HEK293 (cell line): ENCODE data around the gene C1orf74.

ENCODE experiments used
- CTCF ChIA-PET: fragments of 350-600 bp; formaldehyde crosslinking; extraction: SDS; loops from one replicate; lab custom pipeline; 2021; ENCODE audit warnings: antibody characterized with exemption; lab: Yijun Ruan, JAX
- POLR2A ChIA-PET: fragments of 300-600 bp; formaldehyde crosslinking; extraction: SDS; loops from one replicate; lab custom pipeline; 2020; ENCODE audit warnings: antibody characterized with exemption, inconsistent platforms; lab: Yijun Ruan, JAX
- H3K27ac ChIP-seq: fragments of 200-500 bp; sonication (Bioruptor generic); 2 replicates; pipeline ENCODE4 v1.5.1; 2014; ENCODE audit warnings: low read depth, low read length, control low read depth, inconsistent platforms; ENCODE audit errors: extremely low read depth
- H3K36me3 ChIP-seq, 2 experiments: fragments of 200-500 bp in 1 of 2; sonication (Bioruptor generic) in 1 of 2; 1 replicate in 1 of 2; 2 replicates in 1 of 2; pipeline ENCODE4 v1.5.1; 2014 to 2017; ENCODE audit warnings: inconsistent platforms in 2 of 2, low read length in 2 of 2; ENCODE audit not compliant: control insufficient read depth in 2 of 2, insufficient read depth in 1 of 2
- H3K4me1 ChIP-seq: fragments of 200-500 bp; sonication (Bioruptor generic); 2 replicates; pipeline ENCODE4 v1.5.1; 2014; ENCODE audit warnings: mild to moderate bottlenecking, low read length, inconsistent platforms; ENCODE audit not compliant: control insufficient read depth, insufficient read depth
- H3K4me3 ChIP-seq: 2 replicates; pipeline ENCODE4 v1.5.1; 2011; ENCODE audit warnings: low read depth, mild to moderate bottlenecking, control low read depth, low read length, moderate library complexity
- H3K9me3 ChIP-seq: fragments of 200-500 bp; sonication (Bioruptor generic); 2 replicates; pipeline ENCODE4 v1.5.1; 2014; ENCODE audit warnings: low read depth, low read length, inconsistent platforms; ENCODE audit not compliant: control insufficient read depth, insufficient read depth
- HOXA7 ChIP-seq: sonication (generic); formaldehyde crosslinking; IDR thresholded peaks from 2 replicates; pipeline ENCODE4 v1.8.1; 2022; ENCODE audit warnings: missing genetic modification reagents, borderline replicate concordance
- KLF9 ChIP-seq: fragments of 450-650 bp; formaldehyde crosslinking; IDR thresholded peaks from 2 replicates; pipeline ENCODE4 v1.5.1; 2016; ENCODE audit warnings: missing biosample characterization, missing genetic modification characterization, low read depth
- MZF1 ChIP-seq: fragments of 450-650 bp; formaldehyde crosslinking; IDR thresholded peaks from 2 replicates; pipeline ENCODE4 v1.5.1; 2017; ENCODE audit warnings: missing biosample characterization, missing genetic modification characterization, borderline replicate concordance
- REPIN1 ChIP-seq: fragments of 450-650 bp; formaldehyde crosslinking; IDR thresholded peaks from 2 replicates; pipeline ENCODE4 v1.5.1; 2017; ENCODE audit warnings: missing biosample characterization, missing genetic modification characterization, low read depth
- SETDB1 ChIP-seq: IDR thresholded peaks from one replicate; pipeline ENCODE4 v1.6.1; 2017; ENCODE audit warnings: mild to moderate bottlenecking, low read length, moderate library complexity, mixed read lengths; ENCODE audit not compliant: insufficient read length
- SP7 ChIP-seq: fragments of 450-650 bp; formaldehyde crosslinking; IDR thresholded peaks from 2 replicates; pipeline ENCODE4 v1.5.1; 2016; ENCODE audit warnings: missing biosample characterization, missing genetic modification characterization
- ZBTB1 ChIP-seq: fragments of 450-650 bp; formaldehyde crosslinking; IDR thresholded peaks from 2 replicates; pipeline ENCODE4 v1.5.1; 2016; ENCODE audit warnings: missing biosample characterization, missing genetic modification characterization
- ZBTB20 ChIP-seq: fragments of 450-650 bp; formaldehyde crosslinking; IDR thresholded peaks from 2 replicates; pipeline ENCODE4 v1.5.1; 2016; ENCODE audit warnings: missing biosample characterization, missing genetic modification characterization
- ZFP41 ChIP-seq: fragments of 450-650 bp; formaldehyde crosslinking; IDR thresholded peaks from 2 replicates; pipeline ENCODE4 v1.5.1; 2016; ENCODE audit warnings: missing biosample characterization, missing genetic modification characterization, borderline replicate concordance
- ZNF146 ChIP-seq: fragments of 450-650 bp; formaldehyde crosslinking; IDR thresholded peaks from 2 replicates; pipeline ENCODE4 v1.5.1; 2016; ENCODE audit warnings: missing biosample characterization, missing genetic modification characterization
- ZNF24 ChIP-seq: fragments of 450-650 bp; formaldehyde crosslinking; IDR thresholded peaks from 2 replicates; pipeline ENCODE4 v1.5.1; 2016; ENCODE audit warnings: missing biosample characterization, missing genetic modification characterization
- ZNF394 ChIP-seq: fragments of 450-650 bp; formaldehyde crosslinking; IDR thresholded peaks from 2 replicates; pipeline ENCODE4 v1.5.1; 2016; ENCODE audit warnings: missing biosample characterization, missing genetic modification characterization, mild to moderate bottlenecking, moderate library complexity, borderline replicate concordance
- ZNF530 ChIP-seq: fragments of 450-650 bp; formaldehyde crosslinking; IDR thresholded peaks from 2 replicates; pipeline ENCODE4 v1.5.1; 2016; ENCODE audit warnings: low read depth, missing biosample characterization, missing genetic modification characterization
- ZNF571 ChIP-seq: fragments of 450-650 bp; formaldehyde crosslinking; IDR thresholded peaks from 2 replicates; pipeline ENCODE4 v1.5.0; 2017; ENCODE audit warnings: missing biosample characterization, missing genetic modification characterization
- ZNF600 ChIP-seq: fragments of 450-650 bp; formaldehyde crosslinking; IDR thresholded peaks from 2 replicates; pipeline ENCODE4 v1.5.1; 2016; ENCODE audit warnings: missing biosample characterization, missing genetic modification characterization
- ZNF623 ChIP-seq: fragments of 450-650 bp; formaldehyde crosslinking; IDR thresholded peaks from 2 replicates; pipeline ENCODE4 v1.5.1; 2016; ENCODE audit warnings: missing biosample characterization, missing genetic modification characterization
- ZNF837 ChIP-seq: fragments of 450-650 bp; formaldehyde crosslinking; IDR thresholded peaks from 2 replicates; pipeline ENCODE4 v1.5.1; 2016; ENCODE audit warnings: missing biosample characterization, missing genetic modification characterization
- ZSCAN23 ChIP-seq: fragments of 450-650 bp; formaldehyde crosslinking; IDR thresholded peaks from 2 replicates; pipeline ENCODE4 v1.5.1; 2016; ENCODE audit warnings: missing biosample characterization, missing genetic modification characterization
- ZXDB ChIP-seq: fragments of 450-650 bp; formaldehyde crosslinking; IDR thresholded peaks from 2 replicates; pipeline ENCODE4 v1.5.1; 2016; ENCODE audit warnings: missing biosample characterization, missing genetic modification characterization
- TF ChIP-seq, protein P1 (sequence below): fragments of 450-650 bp; formaldehyde crosslinking; IDR thresholded peaks from 2 replicates; pipeline ENCODE4 v1.5.1; 2017; ENCODE audit warnings: missing biosample characterization, missing genetic modification characterization
- TF ChIP-seq, protein P2 (sequence below): fragments of 450-650 bp; formaldehyde crosslinking; IDR thresholded peaks from 2 replicates; pipeline ENCODE4 v1.5.1; 2016; ENCODE audit warnings: missing biosample characterization, missing genetic modification characterization
- TF ChIP-seq, protein P3 (sequence below): fragments of 450-650 bp; formaldehyde crosslinking; IDR thresholded peaks from 2 replicates; pipeline ENCODE4 v1.5.1; 2016; ENCODE audit warnings: missing biosample characterization, missing genetic modification characterization

The C1orf74 gene

DNA sequence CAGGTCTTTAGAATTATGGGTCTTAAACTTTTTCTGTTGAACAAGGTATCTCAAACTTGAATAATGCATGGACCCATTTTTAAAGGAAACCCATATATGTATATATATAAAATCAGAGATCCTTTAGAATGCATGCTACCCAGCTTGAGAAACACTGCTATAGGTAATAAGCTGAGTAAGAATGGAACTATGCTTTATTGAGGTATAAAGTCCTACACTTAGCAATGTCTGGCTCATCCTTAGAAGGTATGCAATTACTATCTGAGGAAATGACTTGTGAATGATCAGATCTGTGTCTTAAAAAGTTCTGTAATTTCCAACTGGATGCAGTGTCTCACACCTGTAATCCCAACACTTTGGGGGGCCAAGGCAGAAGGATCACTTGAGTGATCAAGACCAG, 17.3 kb downstream of the C1orf74 start:
- POLR2A ChIA-PET = interaction anchor here (0.6 to 1.8 kb wide), 2 partner anchors 17 to 487 kb away, joined by 4 to 8 read pairs; partner anchors contain the start of gene C1orf74
- no peak overlapping the region for H3K4me3 ChIP-seq
- no peaks in the 10 kb centered on the region for H3K4me1 ChIP-seq
- H3K36me3 ChIP-seq = no peaks in the 10 kb centered on the region
- TF ChIP-seq, protein P1, sequence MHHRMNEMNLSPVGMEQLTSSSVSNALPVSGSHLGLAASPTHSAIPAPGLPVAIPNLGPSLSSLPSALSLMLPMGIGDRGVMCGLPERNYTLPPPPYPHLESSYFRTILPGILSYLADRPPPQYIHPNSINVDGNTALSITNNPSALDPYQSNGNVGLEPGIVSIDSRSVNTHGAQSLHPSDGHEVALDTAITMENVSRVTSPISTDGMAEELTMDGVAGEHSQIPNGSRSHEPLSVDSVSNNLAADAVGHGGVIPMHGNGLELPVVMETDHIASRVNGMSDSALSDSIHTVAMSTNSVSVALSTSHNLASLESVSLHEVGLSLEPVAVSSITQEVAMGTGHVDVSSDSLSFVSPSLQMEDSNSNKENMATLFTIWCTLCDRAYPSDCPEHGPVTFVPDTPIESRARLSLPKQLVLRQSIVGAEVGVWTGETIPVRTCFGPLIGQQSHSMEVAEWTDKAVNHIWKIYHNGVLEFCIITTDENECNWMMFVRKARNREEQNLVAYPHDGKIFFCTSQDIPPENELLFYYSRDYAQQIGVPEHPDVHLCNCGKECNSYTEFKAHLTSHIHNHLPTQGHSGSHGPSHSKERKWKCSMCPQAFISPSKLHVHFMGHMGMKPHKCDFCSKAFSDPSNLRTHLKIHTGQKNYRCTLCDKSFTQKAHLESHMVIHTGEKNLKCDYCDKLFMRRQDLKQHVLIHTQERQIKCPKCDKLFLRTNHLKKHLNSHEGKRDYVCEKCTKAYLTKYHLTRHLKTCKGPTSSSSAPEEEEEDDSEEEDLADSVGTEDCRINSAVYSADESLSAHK = no peak
- TF ChIP-seq ZNF530 (tag by site-specific recombination) (no peak), MZF1 (no peak)
- H3K27ac ChIP-seq = no peak overlapping the region
- CTCF ChIA-PET = interaction anchor here (0.6 to 0.7 kb wide), 4 partner anchors 17 to 1447 kb away, joined by 3 to 5 read pairs (median 3); no protein-coding TSS in a partner anchor
- H3K9me3 ChIP-seq = no peaks in the 10 kb centered on the region

DNA sequence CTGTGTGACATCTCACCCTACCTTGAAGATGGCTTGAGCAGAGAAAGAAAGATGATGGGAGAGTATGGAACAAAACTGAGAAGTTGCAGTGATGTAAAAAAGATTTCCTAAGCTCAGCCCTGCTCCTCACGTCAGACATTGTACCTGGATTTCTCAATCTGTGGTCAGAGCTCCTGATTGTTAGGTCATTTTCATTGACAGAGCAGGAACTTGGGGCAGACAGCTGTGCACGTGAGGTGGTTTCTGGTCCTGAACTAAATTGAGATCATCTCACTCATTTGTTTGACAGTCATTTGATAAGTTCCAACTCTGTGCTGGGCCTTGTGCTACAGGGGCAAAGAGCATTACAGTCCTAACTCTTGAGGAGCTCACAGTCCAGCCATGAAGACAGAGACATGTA, 18.3 kb downstream of the C1orf74 start:
- Histone ChIP-seq H3K36me3 (no peaks in the 10 kb centered on the region), H3K4me1 (no peaks in the 10 kb centered on the region), H3K27ac (no peak overlapping the region)
- CTCF ChIA-PET = interaction anchor here (0.5 to 0.9 kb wide), 4 partner anchors 17 to 1557 kb away, joined by 3 to 4 read pairs (median 3); no protein-coding TSS in a partner anchor
- TF ChIP-seq ZNF394 (tag by site-specific recombination) = no peak
- no peak for TF ChIP-seq ZNF600 (tag by site-specific recombination)
- TF ChIP-seq, all 188 proteins: peak for 0
- Histone ChIP-seq H3K4me3 (no peak overlapping the region), H3K9me3 (no peaks in the 10 kb centered on the region)
- POLR2A ChIA-PET = interaction anchor here (1.8 kb wide), 1 partner anchor 18 kb away, joined by 8 read pairs; the partner anchor contains the start of gene C1orf74

DNA sequence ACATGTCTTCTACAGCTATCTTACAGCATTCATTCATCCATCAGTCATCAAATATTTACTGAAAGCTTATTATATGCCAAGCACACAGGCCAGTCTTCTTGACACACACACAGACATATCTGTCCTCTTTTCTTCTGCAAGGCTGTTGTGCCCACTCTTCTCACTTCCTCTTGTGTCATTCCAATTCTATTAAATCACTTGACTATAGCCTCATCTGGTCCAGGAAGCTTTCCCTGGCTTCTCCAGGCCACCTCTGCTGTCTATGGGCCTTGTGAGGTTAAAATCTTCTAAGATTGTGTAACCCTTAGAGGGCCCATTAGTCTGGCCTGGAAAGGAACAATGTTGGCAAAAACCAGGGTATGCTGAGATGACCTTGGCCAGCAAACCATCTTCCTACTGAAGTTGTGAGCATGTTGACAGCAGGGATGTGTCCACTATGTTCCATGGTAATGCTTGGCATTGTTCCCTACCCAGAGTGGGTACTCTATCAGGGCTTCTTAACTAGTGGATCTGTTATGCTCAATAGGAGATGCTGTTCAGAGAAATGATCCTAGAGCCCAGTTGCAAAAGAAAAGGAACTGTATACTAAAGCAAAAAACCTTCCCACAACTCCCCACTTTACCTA, 23.2 kb downstream of the C1orf74 start:
- TF ChIP-seq REPIN1 (tag by site-specific recombination) = no peak
- TF ChIP-seq ZNF837 (tag by site-specific recombination) = no peak
- no peak for TF ChIP-seq ZXDB (tag by site-specific recombination)
- TF ChIP-seq ZNF146 = no peak
- TF ChIP-seq KLF9 (tag by site-specific recombination) = no peak
- TF ChIP-seq ZBTB1 (tag by site-specific recombination) = no peak
- no peak for TF ChIP-seq ZBTB20
- TF ChIP-seq ZNF571 = no peak
- TF ChIP-seq, protein P2, sequence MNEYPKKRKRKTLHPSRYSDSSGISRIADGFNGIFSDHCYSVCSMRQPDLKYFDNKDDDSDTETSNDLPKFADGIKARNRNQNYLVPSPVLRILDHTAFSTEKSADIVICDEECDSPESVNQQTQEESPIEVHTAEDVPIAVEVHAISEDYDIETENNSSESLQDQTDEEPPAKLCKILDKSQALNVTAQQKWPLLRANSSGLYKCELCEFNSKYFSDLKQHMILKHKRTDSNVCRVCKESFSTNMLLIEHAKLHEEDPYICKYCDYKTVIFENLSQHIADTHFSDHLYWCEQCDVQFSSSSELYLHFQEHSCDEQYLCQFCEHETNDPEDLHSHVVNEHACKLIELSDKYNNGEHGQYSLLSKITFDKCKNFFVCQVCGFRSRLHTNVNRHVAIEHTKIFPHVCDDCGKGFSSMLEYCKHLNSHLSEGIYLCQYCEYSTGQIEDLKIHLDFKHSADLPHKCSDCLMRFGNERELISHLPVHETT (tag by site-specific recombination) = no peak
- TF ChIP-seq, protein P1 = no peak
- TF ChIP-seq ZNF24 (tag by site-specific recombination) = no peak
- TF ChIP-seq SETDB1 = no peak
- TF ChIP-seq, protein P3, sequence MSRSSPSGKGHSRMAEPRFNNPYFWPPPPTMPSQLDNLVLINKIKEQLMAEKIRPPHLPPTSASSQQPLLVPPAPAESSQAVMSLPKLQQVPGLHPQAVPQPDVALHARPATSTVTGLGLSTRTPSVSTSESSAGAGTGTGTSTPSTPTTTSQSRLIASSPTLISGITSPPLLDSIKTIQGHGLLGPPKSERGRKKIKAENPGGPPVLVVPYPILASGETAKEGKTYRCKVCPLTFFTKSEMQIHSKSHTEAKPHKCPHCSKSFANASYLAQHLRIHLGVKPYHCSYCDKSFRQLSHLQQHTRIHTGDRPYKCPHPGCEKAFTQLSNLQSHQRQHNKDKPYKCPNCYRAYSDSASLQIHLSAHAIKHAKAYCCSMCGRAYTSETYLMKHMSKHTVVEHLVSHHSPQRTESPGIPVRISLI (tag by site-specific recombination) = no peak
- no peak for TF ChIP-seq ZFP41 (tag by site-specific recombination)
- no peak for TF ChIP-seq ZNF623
- no peak for TF ChIP-seq HOXA7 (CRISPR knock-in tag)
- TF ChIP-seq ZSCAN23 (tag by site-specific recombination) = no peak
- TF ChIP-seq SP7 (tag by site-specific recombination) = no peak
- ChIA-PET CTCF (interaction anchor here (0.5 to 3.0 kb wide), 4 partner anchors 12 to 1327 kb away, joined by 3 to 12 read pairs (median 3); no protein-coding TSS in a partner anchor), POLR2A (interaction anchor here (1.5 kb wide), 1 partner anchor 23 kb away, joined by 6 read pairs; the partner anchor contains the start of gene C1orf74)
- Histone ChIP-seq H3K9me3 (no peaks in the 10 kb centered on the region), H3K4me3 (no peak overlapping the region), H3K27ac (no peak overlapping the region), H3K36me3 (no peaks in the 10 kb centered on the region), H3K4me1 (no peaks in the 10 kb centered on the region)
